HepG2 (cell line): ENCODE measurements around the gene ADAMTS16.

ENCODE experiments used
- CHD2 ChIP-seq: IDR thresholded peaks from 2 replicates; pipeline ENCODE4 v1.6.1; 2011; ENCODE audit warnings: low read depth, low read length, improper control_type of control experiment
- CHD4 ChIP-seq: fragments of 200-600 bp; sonication (generic); IDR thresholded peaks from 2 replicates; pipeline ENCODE4 v1.7.0; 2017; ENCODE audit warnings: mild to moderate bottlenecking, low read length, borderline replicate concordance
- EP300 ChIP-seq, 3 experiments: sonication (generic) in 1 of 3; formaldehyde crosslinking in 1 of 3; IDR thresholded peaks; 2 replicates each; pipeline versions ENCODE4 v1.5.1 to v1.6.1; 2011 to 2020; ENCODE audit warnings: low read depth in 2 of 3, low read length in 2 of 3, borderline replicate concordance in 1 of 3, improper control_type of control experiment in 1 of 3, mild to moderate bottlenecking in 1 of 3, missing genetic modification reagents in 1 of 3, moderate library complexity in 1 of 3
- TARDBP ChIP-seq: sonication (generic); formaldehyde crosslinking; IDR thresholded peaks from 2 replicates; pipeline ENCODE4 v1.8.0; 2022; ENCODE audit warnings: mild to moderate bottlenecking, missing genetic modification reagents
- TF ChIP-seq, protein P1 (sequence below): fragments of 450-650 bp; IDR thresholded peaks from 2 replicates; pipeline ENCODE4 v1.6.1; 2016

DNA sequence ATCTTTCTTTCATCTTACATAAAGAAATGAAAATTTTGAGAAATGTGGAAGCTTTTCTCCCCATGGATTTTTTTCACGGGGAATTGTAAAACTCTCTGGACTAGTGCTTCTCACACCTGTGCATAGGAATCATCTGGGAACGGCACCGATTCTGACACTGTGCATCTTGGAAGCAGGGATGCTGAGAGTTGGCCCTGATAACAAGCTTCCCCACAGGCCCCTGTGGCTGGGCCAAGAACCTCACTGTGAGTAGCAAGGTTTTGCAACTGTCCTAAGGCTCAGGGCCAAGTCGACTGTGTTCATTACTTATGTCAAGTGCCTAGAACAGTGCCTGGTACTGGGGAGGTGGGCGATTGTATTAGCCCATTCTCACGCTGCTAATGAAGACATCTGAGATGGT, 174.5 kb downstream of the ADAMTS16 start:
- no peak for TF ChIP-seq CHD4
- no peak for TF ChIP-seq CHD2
- TF ChIP-seq EP300 (IDR thresholded peaks at IDR 0.05; ENCODE audit: low read depth in 2 of 2, low read length in 2 of 2): no peak
- TF ChIP-seq EP300 (CRISPR knock-in tag; IDR thresholded peaks at IDR 0.05; ENCODE audit: borderline replicate concordance): no peak
- TF ChIP-seq, protein P1, sequence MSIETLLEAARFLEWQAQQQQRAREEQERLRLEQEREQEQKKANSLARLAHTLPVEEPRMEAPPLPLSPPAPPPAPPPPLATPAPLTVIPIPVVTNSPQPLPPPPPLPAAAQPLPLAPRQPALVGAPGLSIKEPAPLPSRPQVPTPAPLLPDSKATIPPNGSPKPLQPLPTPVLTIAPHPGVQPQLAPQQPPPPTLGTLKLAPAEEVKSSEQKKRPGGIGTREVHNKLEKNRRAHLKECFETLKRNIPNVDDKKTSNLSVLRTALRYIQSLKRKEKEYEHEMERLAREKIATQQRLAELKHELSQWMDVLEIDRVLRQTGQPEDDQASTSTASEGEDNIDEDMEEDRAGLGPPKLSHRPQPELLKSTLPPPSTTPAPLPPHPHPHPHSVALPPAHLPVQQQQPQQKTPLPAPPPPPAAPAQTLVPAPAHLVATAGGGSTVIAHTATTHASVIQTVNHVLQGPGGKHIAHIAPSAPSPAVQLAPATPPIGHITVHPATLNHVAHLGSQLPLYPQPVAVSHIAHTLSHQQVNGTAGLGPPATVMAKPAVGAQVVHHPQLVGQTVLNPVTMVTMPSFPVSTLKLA: no peak
- no peak for TF ChIP-seq TARDBP (CRISPR knock-in tag)
